Heart right ventricle (tissue), 16 donors: ENCODE results near the gene ZC3H15. TPM values are rescaled to one million over a fixed set of nuclear protein-coding genes. Genes with fewer than 3 reads are reported as not detected.
A peak's percentile ranks its signal among the peaks of the same experiment; 100 is the strongest.

Experiments
- ATAC-seq, 8 donors: fragments of 200-7000 bp; cut with Tn5 transposase; one replicate each; pipeline ENCODE4 v1.9.1; 2020; ENCODE audit warnings: mild to moderate bottlenecking in 8 of 8, moderate library complexity in 8 of 8, moderate number of reproducible peaks in 1 of 8
- DNase-seq, 2 donors: peaks; one replicate each; pipeline ENCODE4 v3.0.0-alpha.2; 2020
- H3K27ac ChIP-seq, 10 donors: fragments of 200-600 bp; sonication (generic) in 2 of 10; one replicate each; pipeline versions ENCODE4 v1.5.0 to v1.8.0; 2020 to 2022; ENCODE audit warnings: mild to moderate bottlenecking in 3 of 10
- H3K27me3 ChIP-seq, 7 donors: fragments of 200-600 bp; one replicate each; pipeline ENCODE4 v1.8.0; 2021 to 2022; ENCODE audit warnings: mild to moderate bottlenecking in 2 of 7
- H3K36me3 ChIP-seq, 9 donors: fragments of 200-600 bp; sonication (generic) in 1 of 9; one replicate each; pipeline versions ENCODE4 v1.5.0 to v1.8.0; 2020 to 2022; ENCODE audit warnings: mild to moderate bottlenecking in 2 of 9
- H3K4me1 ChIP-seq, 9 donors: fragments of 200-600 bp; sonication (generic) in 1 of 9; one replicate each; pipeline versions ENCODE4 v1.5.0 to v1.8.0; 2020 to 2022; ENCODE audit warnings: mild to moderate bottlenecking in 4 of 9
- H3K4me3 ChIP-seq, 10 donors: fragments of 200-600 bp; sonication (generic) in 2 of 10; one replicate each; pipeline versions ENCODE4 v1.5.0 to v1.8.0; 2020 to 2022; ENCODE audit warnings: mild to moderate bottlenecking in 7 of 10, moderate library complexity in 2 of 10
- H3K9me3 ChIP-seq, 11 donors: fragments of 200-600 bp in 10 of 11; sonication (generic) in 2 of 11; one replicate each; pipeline versions ENCODE4 v1.5.0 to v1.8.0; 2013 to 2022; ENCODE audit warnings: mild to moderate bottlenecking in 2 of 11, control low read depth in 1 of 11, moderate library complexity in 1 of 11
- CTCF ChIP-seq, 9 donors: fragments of 200-600 bp; sonication (generic) in 2 of 9; IDR thresholded peaks; one replicate each; pipeline versions ENCODE4 v1.5.0 to v1.8.0; 2021 to 2022; ENCODE audit warnings: antibody characterized with exemption in 9 of 9, mild to moderate bottlenecking in 5 of 9, moderate library complexity in 1 of 9
- WGBS, 2 donors: extraction: QIAGEN DNeasy Blood & Tissue Kit; methylation state at CpG; one replicate each; pipeline ENCODE4 v1.1.7; 2013; ENCODE audit warnings: inconsistent platforms in 1 of 2; 5-methylcytosine and 5-hydroxymethylcytosine counted together
- intact Hi-C, 10 donors: fragments of 100-400 bp; cut with DNase I; formaldehyde crosslinking; loops; one replicate each; pipeline versions ENCODE4 v1.11.1 to v1.14.2; 2022
- polyA plus RNA-seq, 2 donors: library from polyadenylated mRNA; stranded (reverse); fragments of 200-250 nt; gene quantifications; one replicate each; pipeline ENCODE4 v1.2.3, GENCODE V29; 2013
- total RNA-seq, 10 donors: library from RNA; stranded (reverse); fragmentation: NEBNext Ultra II Directional in 3 of 10; extraction: Animal tissue kit (Norgen Biotek cat#: 25700) in 3 of 10; gene quantifications; one replicate each; pipeline versions ENCODE4 v1.2.1 to v1.2.4, GENCODE V29; 2021 to 2023
- donor health status: Arrhythmogenic right ventricular cardiomyopathy.
- donor health status: ischemic (EF 13 %, LVEDD 7.1; RV severe dilation, severe dysfunction).
- donor health status: healthy with polysubstance abuse.
- donor health status: DM: no; HTN: yes; CAD: no.
- donor health status: DM: no; HTN: no; CAD: no.
- donor health status: ischemic (EF 25% LVEDD 6.9; RV normal size, moderate dysfunction).
- donor health status: ischemic (EF 25% LVEDD 5.7; RV mildly dilated, moderate dysfunction).
- donor health status: healthy.
- donor health status: DM: yes; HTN: yes; CAD: no.
- donor health status: Ischemic cardiomyopathy.
- donor health status: ischemic (EF 35%, LVEDD 5.7; RV mildly dilated, moderate dysfunction).
- donor health status: nonischemic (EF 11% LVEDD 7.7; RV severe dilation, severe dysfunction).
- donor health status: DM: yes; HTN: yes; CAD: no.
- donor health status: PGD.
- donor health status: ischemic (EF 29% LVEDD 5.4; RV normal size, mild dysfunction).
- donor health status: nonischemic (EF 23%, LVEDD 6.1; RV moderate dilation, normal function).

ZC3H15 gene
- total and polyA plus RNA-seq, 12 donors = 25.1 to 38.8 (median 31.1) TPM

DNA sequence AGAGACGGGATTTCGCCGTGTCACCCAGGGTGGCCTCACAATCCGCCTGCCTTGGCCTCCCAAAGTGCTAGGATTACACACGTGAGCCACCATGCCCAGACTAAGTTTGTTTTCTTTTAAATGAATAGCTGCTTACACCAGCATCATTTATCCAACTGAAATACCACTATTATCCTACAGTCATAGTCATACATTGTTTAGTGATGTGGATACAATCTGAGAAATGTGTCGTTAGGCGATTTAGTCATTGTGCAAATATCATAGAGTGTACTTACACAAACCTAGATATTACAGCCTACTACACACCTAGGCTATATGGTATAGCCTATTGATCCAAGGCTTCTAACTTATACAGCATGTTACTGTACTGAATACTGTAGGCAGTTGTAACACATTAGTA, 10.3 kb downstream of the ZC3H15 start:
- DNase-seq (no peak), ATAC-seq (no peak)
- intact Hi-C loops = no loop called here
- peaks cover 2 to 52% (median 24%) of the 10 kb centered on the region in 9 donors for H3K4me1 ChIP-seq
- H3K27ac ChIP-seq = no peak overlapping the region
- H3K36me3 ChIP-seq = peaks cover 0 to 74% (median 18%) of the 10 kb centered on the region in 9 donors
- no peak for TF ChIP-seq CTCF (IDR thresholded peaks at IDR 0.05)
- H3K27me3 ChIP-seq = no peaks in the 10 kb centered on the region
- no peak overlapping the region for H3K4me3 ChIP-seq
- no peaks in the 10 kb centered on the region for H3K9me3 ChIP-seq
- WGBS, 2 donors = 93 to 96% methylated on average over 7 of the region's 7 CpGs

DNA sequence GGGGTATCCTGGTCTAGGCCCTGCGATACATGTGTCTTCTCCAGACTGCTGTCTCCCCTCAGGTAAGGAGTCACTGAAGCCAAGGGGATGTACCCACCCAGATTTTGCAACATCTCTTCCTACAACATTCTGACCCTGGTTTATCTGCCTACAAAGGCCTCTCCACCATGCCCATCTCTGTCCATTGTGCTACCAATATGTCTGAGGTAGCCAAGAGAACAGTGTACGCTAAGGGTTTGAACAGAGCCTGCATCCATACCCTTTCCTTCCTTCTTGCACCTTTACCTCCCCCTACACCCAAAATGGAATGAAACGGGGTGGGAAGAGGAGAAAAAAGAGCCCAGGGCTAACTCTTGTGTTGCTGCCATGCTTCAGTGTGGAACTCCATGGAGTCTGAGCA, 11.9 kb downstream of the ZC3H15 start:
- no peak overlapping the region for H3K27ac ChIP-seq
- no peak overlapping the region for H3K4me3 ChIP-seq
- ATAC-seq (no peak), DNase-seq (no peak)
- intact Hi-C loops = no loop called here
- TF ChIP-seq CTCF (IDR thresholded peaks at IDR 0.05) = no peak
- H3K9me3 ChIP-seq = no peaks in the 10 kb centered on the region
- 90 to 95% methylated on average over 3 of the region's 3 CpGs for WGBS, 2 donors
- H3K27me3 ChIP-seq = no peaks in the 10 kb centered on the region
- H3K4me1 ChIP-seq = peaks cover 2 to 37% (median 10%) of the 10 kb centered on the region in 9 donors
- peaks cover 0 to 89% (median 28%) of the 10 kb centered on the region in 9 donors for H3K36me3 ChIP-seq

DNA sequence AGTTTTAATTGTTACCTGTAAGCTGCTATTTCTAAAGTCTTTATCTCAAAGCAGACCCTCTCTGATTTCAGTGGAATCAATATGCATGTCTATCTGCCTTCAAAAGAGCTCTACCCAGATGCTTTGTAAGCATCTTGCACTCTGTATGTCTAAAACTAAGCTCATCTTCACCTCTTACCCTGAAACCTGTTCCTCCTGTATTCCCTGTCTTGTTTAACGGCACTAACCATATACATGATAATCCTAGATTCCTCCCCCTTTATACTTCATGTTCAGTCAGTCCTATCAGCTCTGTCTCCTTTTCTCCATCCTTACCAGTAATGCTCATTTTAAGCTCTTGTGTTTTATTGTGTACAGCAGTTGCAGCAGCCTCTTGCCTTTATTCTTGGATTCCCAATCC, 12.8 kb downstream of the ZC3H15 start:
- WGBS, 2 donors = 30 to 31% methylated on average over 1 of the region's 1 CpG
- no peak overlapping the region for H3K27ac ChIP-seq
- DNase-seq (no peak), ATAC-seq (no peak)
- no peak for TF ChIP-seq CTCF (IDR thresholded peaks at IDR 0.05)
- peaks cover 0 to 31% (median 5%) of the 10 kb centered on the region in 9 donors for H3K4me1 ChIP-seq
- peaks cover 0 to 91% (median 33%) of the 10 kb centered on the region in 9 donors for H3K36me3 ChIP-seq
- H3K9me3 ChIP-seq = no peaks in the 10 kb centered on the region
- no peaks in the 10 kb centered on the region for H3K27me3 ChIP-seq
- intact Hi-C loops = no loop called here
- H3K4me3 ChIP-seq = no peak overlapping the region

- H3K27me3 ChIP-seq = no peaks in the 10 kb centered on the region
- DNase-seq (no peak), ATAC-seq (peak in 1 of 8 donors; percentile 44)
- WGBS, 2 donors = 69 to 83% methylated on average over 5 of the region's 5 CpGs
- H3K4me1 ChIP-seq = peaks cover 0 to 6% (median 0%) of the 10 kb centered on the region in 9 donors
- TF ChIP-seq CTCF (IDR thresholded peaks at IDR 0.05) = peak; percentile 59 to 79 (median 66)
- H3K27ac ChIP-seq = no peak overlapping the region
- intact Hi-C loops = loop anchor here in 9 of 10 donors (1.0 to 10.0 kb wide), 4 partner anchors 81 to 138 kb away; no protein-coding TSS in a partner anchor
- H3K36me3 ChIP-seq = peaks cover 0 to 100% (median 64%) of the 10 kb centered on the region in 9 donors
- no peaks in the 10 kb centered on the region for H3K9me3 ChIP-seq
- H3K4me3 ChIP-seq = no peak overlapping the region
These were observed 18.0 kb downstream of the ZC3H15 start for GRCh38 chr2:186503827-186504606.
